ENCODE data around the gene FAM89A.

DNA sequence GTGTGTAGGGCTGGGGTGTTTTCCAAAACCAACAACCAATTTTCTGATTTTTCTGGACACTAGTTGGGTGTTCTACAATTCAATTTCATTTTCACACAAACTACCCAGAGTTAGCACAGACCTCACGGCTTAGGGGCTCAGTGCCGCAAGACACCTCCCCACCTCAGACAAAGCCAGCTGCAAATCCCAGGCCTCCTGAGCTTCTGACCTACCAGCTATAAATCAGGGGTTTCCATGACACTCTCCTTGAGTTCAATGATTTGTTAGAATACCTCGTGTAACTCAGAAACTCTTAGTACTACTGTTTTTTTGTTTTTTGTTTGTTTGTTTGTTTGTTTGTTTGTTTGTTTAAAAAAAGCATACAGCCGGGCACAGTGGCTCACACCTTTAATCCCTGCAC is 28.7 kb upstream of the FAM89A start:
- TF ChIP-seq, protein P1, sequence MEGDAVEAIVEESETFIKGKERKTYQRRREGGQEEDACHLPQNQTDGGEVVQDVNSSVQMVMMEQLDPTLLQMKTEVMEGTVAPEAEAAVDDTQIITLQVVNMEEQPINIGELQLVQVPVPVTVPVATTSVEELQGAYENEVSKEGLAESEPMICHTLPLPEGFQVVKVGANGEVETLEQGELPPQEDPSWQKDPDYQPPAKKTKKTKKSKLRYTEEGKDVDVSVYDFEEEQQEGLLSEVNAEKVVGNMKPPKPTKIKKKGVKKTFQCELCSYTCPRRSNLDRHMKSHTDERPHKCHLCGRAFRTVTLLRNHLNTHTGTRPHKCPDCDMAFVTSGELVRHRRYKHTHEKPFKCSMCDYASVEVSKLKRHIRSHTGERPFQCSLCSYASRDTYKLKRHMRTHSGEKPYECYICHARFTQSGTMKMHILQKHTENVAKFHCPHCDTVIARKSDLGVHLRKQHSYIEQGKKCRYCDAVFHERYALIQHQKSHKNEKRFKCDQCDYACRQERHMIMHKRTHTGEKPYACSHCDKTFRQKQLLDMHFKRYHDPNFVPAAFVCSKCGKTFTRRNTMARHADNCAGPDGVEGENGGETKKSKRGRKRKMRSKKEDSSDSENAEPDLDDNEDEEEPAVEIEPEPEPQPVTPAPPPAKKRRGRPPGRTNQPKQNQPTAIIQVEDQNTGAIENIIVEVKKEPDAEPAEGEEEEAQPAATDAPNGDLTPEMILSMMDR (IDR thresholded peaks at IDR 0.05) = no peak
- TF ChIP-seq POLR2A (IDR thresholded peaks at IDR 0.05) (no peak), EP300 (IDR thresholded peaks at IDR 0.05) (no peak)

All from ovary (tissue), 3 donors.